Astrocyte (in vitro differentiated cells and primary cell): ENCODE data around the gene MYOCOS. TPM values are rescaled to one million over a fixed set of nuclear protein-coding genes. Genes with fewer than 3 reads are reported as not detected.

ENCODE experiments used
- DNase-seq: peaks from one replicate; pipeline ENCODE4 v3.0.0-alpha.2; 2010; ENCODE audit warnings: low read depth
- FAIRE-seq: peaks from 2 replicates; lab custom pipeline; 2011; peaks lifted over from hg19 to GRCh38; lab: Jason Lieb, UNC
- H2AFZ ChIP-seq: 2 replicates; pipeline ENCODE4 v1.6.0; 2012; ENCODE audit warnings: low read depth, low read length, inconsistent platforms
- H3K27ac ChIP-seq: 2 replicates; pipeline ENCODE4 v1.5.1; 2011; ENCODE audit warnings: low read depth, low read length, inconsistent platforms
- H3K27me3 ChIP-seq: 2 replicates; pipeline ENCODE4 v1.6.0; 2011; ENCODE audit warnings: low read length, inconsistent platforms; ENCODE audit not compliant: insufficient read depth
- H3K36me3 ChIP-seq: 2 replicates; pipeline ENCODE4 v1.5.1; 2011; ENCODE audit warnings: low read length, inconsistent platforms; ENCODE audit not compliant: insufficient read depth
- H3K4me1 ChIP-seq: 2 replicates; pipeline ENCODE4 v1.5.1; 2011; ENCODE audit warnings: low read length, inconsistent platforms; ENCODE audit not compliant: insufficient read depth
- H3K4me2 ChIP-seq: 2 replicates; pipeline ENCODE4 v1.6.0; 2012; ENCODE audit warnings: low read length, inconsistent platforms
- H3K4me3 ChIP-seq: 2 replicates; pipeline ENCODE4 v1.5.1; 2011; ENCODE audit warnings: low read depth, mild to moderate bottlenecking, low read length, inconsistent platforms; ENCODE audit not compliant: insufficient read depth
- H3K79me2 ChIP-seq: 2 replicates; pipeline ENCODE4 v1.6.0; 2012; ENCODE audit warnings: mild to moderate bottlenecking, low read length, inconsistent platforms; ENCODE audit not compliant: insufficient read depth
- H3K9ac ChIP-seq: 2 replicates; pipeline ENCODE4 v1.6.0; 2012; ENCODE audit warnings: mild to moderate bottlenecking, low read length, inconsistent platforms
- H3K9me3 ChIP-seq: 2 replicates; pipeline ENCODE4 v1.5.1; 2012; ENCODE audit warnings: low read depth, mild to moderate bottlenecking, low read length, inconsistent platforms; ENCODE audit not compliant: insufficient read depth
- H4K20me1 ChIP-seq: 2 replicates; pipeline ENCODE4 v1.6.0; 2012; ENCODE audit warnings: low read length, inconsistent platforms; ENCODE audit not compliant: insufficient read depth
- H3K27ac Mint-ChIP-seq: one replicate; pipeline ENCODE4 v1.8.0; 2021; ENCODE audit warnings: mild to moderate bottlenecking, mixed read lengths; ENCODE audit not compliant: unreplicated experiment
- H3K27me3 Mint-ChIP-seq: one replicate; pipeline ENCODE4 v1.8.0; 2021; ENCODE audit warnings: low read depth, mixed read lengths; ENCODE audit not compliant: unreplicated experiment
- H3K36me3 Mint-ChIP-seq: one replicate; pipeline ENCODE4 v1.8.0; 2021; ENCODE audit warnings: low read depth, mixed read lengths; ENCODE audit not compliant: unreplicated experiment
- H3K4me1 Mint-ChIP-seq: one replicate; pipeline ENCODE4 v1.8.0; 2021; ENCODE audit warnings: low read depth, mixed read lengths; ENCODE audit not compliant: unreplicated experiment
- H3K4me3 Mint-ChIP-seq: one replicate; pipeline ENCODE4 v1.8.0; 2021; ENCODE audit warnings: mild to moderate bottlenecking, moderate library complexity, mixed read lengths; ENCODE audit not compliant: unreplicated experiment
- H3K9me3 Mint-ChIP-seq: one replicate; pipeline ENCODE4 v1.8.0; 2021; ENCODE audit warnings: mild to moderate bottlenecking, mixed read lengths; ENCODE audit not compliant: unreplicated experiment
- CTCF ChIP-seq: IDR thresholded peaks from 2 replicates; pipeline ENCODE4 v1.5.1; 2011; ENCODE audit warnings: low read depth, mild to moderate bottlenecking, inconsistent platforms, low read length, moderate library complexity; ENCODE audit not compliant: insufficient read depth
- EZH2 ChIP-seq: IDR thresholded peaks from 2 replicates; pipeline ENCODE4 v1.6.1; 2012; ENCODE audit warnings: mild to moderate bottlenecking, low read length, inconsistent platforms; ENCODE audit not compliant: insufficient read depth
- total RNA-seq: library from RNA; stranded (reverse); gene quantifications from 2 replicates; pipeline ENCODE4 v1.2.1, GENCODE V29; 2021

The MYOCOS gene
- total RNA-seq, 1 donor from 2014 or later, result not detected

GRCh38 chr1:171663854-171664575 lies 42.0 kb downstream of the MYOCOS start:
- Histone ChIP-seq H3K4me3 (no peak overlapping the region), H3K4me2 (no peak overlapping the region), H3K27ac (no peak overlapping the region), H3K36me3 (no peaks in the 10 kb centered on the region), H3K27me3 (no peaks in the 10 kb centered on the region), H3K9ac (no peak overlapping the region), H2AFZ (no peak overlapping the region), H3K9me3 (no peaks in the 10 kb centered on the region), H3K79me2 (no peaks in the 10 kb centered on the region), H4K20me1 (no peaks in the 10 kb centered on the region), H3K4me1 (no peaks in the 10 kb centered on the region)
- no peaks in the 10 kb centered on the region for H3K36me3 Mint-ChIP-seq
- no peaks in the 10 kb centered on the region for H3K27me3 Mint-ChIP-seq
- DNase-seq (no peak), FAIRE-seq (no peak)
- no peaks in the 10 kb centered on the region for H3K9me3 Mint-ChIP-seq
- peak overlapping the region; percentile 34 for H3K27ac Mint-ChIP-seq
- no peak for TF ChIP-seq CTCF
- no peak for TF ChIP-seq EZH2
- H3K4me1 Mint-ChIP-seq, result peaks cover 14% of the 10 kb centered on the region
- H3K4me3 Mint-ChIP-seq, result no peak overlapping the region

GRCh38 chr1:171664976-171665375 lies 42.9 kb downstream of the MYOCOS start:
- no peak for DNase-seq
- no peak for FAIRE-seq
- TF ChIP-seq EZH2 (no peak), CTCF (no peak)

GRCh38 chr1:171666114-171666769 lies 44.2 kb downstream of the MYOCOS start:
- Histone ChIP-seq H3K27ac (no peak overlapping the region), H3K36me3 (no peaks in the 10 kb centered on the region), H3K27me3 (no peaks in the 10 kb centered on the region), H3K79me2 (no peaks in the 10 kb centered on the region), H2AFZ (no peak overlapping the region), H3K4me1 (no peaks in the 10 kb centered on the region), H4K20me1 (no peaks in the 10 kb centered on the region), H3K4me3 (no peak overlapping the region), H3K4me2 (no peak overlapping the region), H3K9ac (no peak overlapping the region), H3K9me3 (no peaks in the 10 kb centered on the region)
- FAIRE-seq, result no peak
- Mint-ChIP-seq H3K4me1 (peaks cover 14% of the 10 kb centered on the region), H3K27me3 (no peaks in the 10 kb centered on the region), H3K36me3 (no peaks in the 10 kb centered on the region), H3K9me3 (no peaks in the 10 kb centered on the region), H3K27ac (no peak overlapping the region), H3K4me3 (no peak overlapping the region)
- TF ChIP-seq CTCF (no peak), EZH2 (no peak)
- DNase-seq, result no peak

More at GRCh38 chr1:171664976-171665375, 42.9 kb downstream of the MYOCOS start:
- H2AFZ ChIP-seq, result no peak overlapping the region
- H3K27me3 ChIP-seq, result no peaks in the 10 kb centered on the region
- Mint-ChIP-seq H3K27ac (no peak overlapping the region), H3K36me3 (no peaks in the 10 kb centered on the region), H3K4me1 (peaks cover 14% of the 10 kb centered on the region), H3K4me3 (no peak overlapping the region), H3K27me3 (no peaks in the 10 kb centered on the region), H3K9me3 (no peaks in the 10 kb centered on the region)
- H3K36me3 ChIP-seq, result no peaks in the 10 kb centered on the region
- no peaks in the 10 kb centered on the region for H4K20me1 ChIP-seq
- H3K4me2 ChIP-seq, result no peak overlapping the region
- no peaks in the 10 kb centered on the region for H3K4me1 ChIP-seq
- no peaks in the 10 kb centered on the region for H3K79me2 ChIP-seq
- H3K4me3 ChIP-seq, result no peak overlapping the region
- H3K9me3 ChIP-seq, result no peaks in the 10 kb centered on the region
- no peak overlapping the region for H3K9ac ChIP-seq
- H3K27ac ChIP-seq, result no peak overlapping the region
